IPS-15b (cell line): ENCODE data around the gene ALDH1A3.

ENCODE experiments used
- H3K27me3 ChIP-seq: one replicate; pipeline ENCODE4 v1.6.1; 2013; ENCODE audit warnings: low read length; ENCODE audit not compliant: control insufficient read depth, insufficient read depth
- H3K36me3 ChIP-seq: one replicate; pipeline ENCODE4 v1.6.1; 2013; ENCODE audit warnings: low read length; ENCODE audit not compliant: control insufficient read depth, insufficient read depth
- H3K4me1 ChIP-seq: one replicate; pipeline ENCODE4 v1.6.1; 2013; ENCODE audit warnings: mild to moderate bottlenecking, low read length; ENCODE audit not compliant: control insufficient read depth, insufficient read depth
- H3K4me3 ChIP-seq: one replicate; pipeline ENCODE4 v1.5.1; 2013; ENCODE audit warnings: low read depth, low read length
- H3K9ac ChIP-seq: one replicate; pipeline ENCODE4 v1.6.1; 2013; ENCODE audit warnings: low read depth, mild to moderate bottlenecking, low read length
- H3K9me3 ChIP-seq: one replicate; pipeline ENCODE4 v1.6.1; 2013; ENCODE audit warnings: mild to moderate bottlenecking, low read length; ENCODE audit not compliant: control insufficient read depth, insufficient read depth

The ALDH1A3 gene

DNA sequence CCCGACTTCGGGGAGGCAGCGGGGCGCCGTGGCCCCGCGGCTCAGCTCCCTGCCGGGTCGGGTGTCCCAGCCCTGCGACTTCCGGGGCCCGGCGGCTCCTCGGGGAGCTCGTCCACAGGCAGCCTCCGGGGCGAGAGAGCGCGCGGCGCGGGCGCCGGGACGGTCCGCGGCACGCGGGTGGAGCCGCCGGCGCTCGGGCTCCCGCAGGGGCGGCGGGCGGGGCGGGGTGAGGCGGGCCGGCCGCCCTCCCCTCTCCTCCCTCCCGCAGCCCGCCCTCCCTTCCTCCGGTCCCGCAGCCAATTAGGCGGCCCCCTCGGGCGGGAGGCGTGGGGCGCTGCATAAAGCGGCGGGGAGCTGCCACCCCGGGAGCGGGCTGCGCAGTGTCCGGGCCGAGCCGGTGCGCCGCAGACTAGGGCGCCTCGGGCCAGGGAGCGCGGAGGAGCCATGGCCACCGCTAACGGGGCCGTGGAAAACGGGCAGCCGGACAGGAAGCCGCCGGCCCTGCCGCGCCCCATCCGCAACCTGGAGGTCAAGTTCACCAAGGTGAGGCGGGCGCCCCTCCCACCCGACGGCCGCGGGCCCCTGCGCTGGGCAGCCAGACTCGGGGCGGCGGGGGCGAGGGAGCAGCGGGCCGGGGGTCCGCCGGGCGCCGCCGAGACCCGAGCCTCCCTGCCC lies at the start of gene ALDH1A3:
TSS of gene ALDH1A3 (plus strand) at position 368 of the 675 bp plus-strand sequence. CDS start at position 445, 77 bp downstream.
- Histone ChIP-seq H3K9ac (no peak within 1 kb of the TSS), H3K4me3 (peak within 1 kb of the TSS; percentile 59), H3K4me1 (peaks cover 10% of the 10 kb centered on the region), H3K9me3 (no peaks in the 10 kb centered on the region), H3K36me3 (no peaks in the 10 kb centered on the region), H3K27me3 (peaks cover 62% of the 10 kb centered on the region)

DNA sequence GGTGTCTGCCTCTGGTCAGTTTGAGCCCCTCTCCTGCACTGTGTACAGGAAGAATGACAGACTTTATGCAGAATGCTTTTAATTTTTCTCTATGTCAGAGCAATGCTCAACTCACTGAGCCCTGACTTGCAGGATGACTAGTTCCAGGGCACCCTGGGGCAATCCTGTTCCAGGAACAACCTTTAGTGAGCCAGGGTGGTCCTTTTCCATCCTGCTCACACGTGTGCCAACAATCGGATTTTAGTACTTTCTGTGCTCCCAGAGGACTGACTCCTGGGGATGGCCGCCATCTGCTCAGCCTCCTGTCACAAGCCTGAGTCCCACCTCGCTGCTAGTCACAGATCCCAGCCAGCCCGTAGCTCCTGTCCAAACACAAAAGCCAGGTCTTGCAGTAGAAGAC lies 48.2 kb upstream of the ALDH1A3 start:
- no peaks in the 10 kb centered on the region for H3K4me1 ChIP-seq

GRCh38 chr15:100832149-100832942 lies 47.3 kb upstream of the ALDH1A3 start:
- Histone ChIP-seq H3K9me3 (no peaks in the 10 kb centered on the region), H3K9ac (no peak overlapping the region)

More for the DNA sequence above, 48.2 kb upstream of the ALDH1A3 start:
- Histone ChIP-seq H3K9me3 (no peaks in the 10 kb centered on the region), H3K4me3 (no peak overlapping the region), H3K27me3 (no peaks in the 10 kb centered on the region), H3K36me3 (no peaks in the 10 kb centered on the region), H3K9ac (no peak overlapping the region)

GRCh38 chr15:100833417-100834389 lies 45.9 kb upstream of the ALDH1A3 start:
- Histone ChIP-seq H3K4me1 (no peaks in the 10 kb centered on the region), H3K4me3 (no peak overlapping the region), H3K27me3 (no peaks in the 10 kb centered on the region), H3K36me3 (no peaks in the 10 kb centered on the region), H3K9ac (no peak overlapping the region), H3K9me3 (no peaks in the 10 kb centered on the region)

More at GRCh38 chr15:100832149-100832942, 47.3 kb upstream of the ALDH1A3 start:
- H3K27me3 ChIP-seq: no peaks in the 10 kb centered on the region
- no peaks in the 10 kb centered on the region for H3K4me1 ChIP-seq
- no peak overlapping the region for H3K4me3 ChIP-seq
- no peaks in the 10 kb centered on the region for H3K36me3 ChIP-seq

DNA sequence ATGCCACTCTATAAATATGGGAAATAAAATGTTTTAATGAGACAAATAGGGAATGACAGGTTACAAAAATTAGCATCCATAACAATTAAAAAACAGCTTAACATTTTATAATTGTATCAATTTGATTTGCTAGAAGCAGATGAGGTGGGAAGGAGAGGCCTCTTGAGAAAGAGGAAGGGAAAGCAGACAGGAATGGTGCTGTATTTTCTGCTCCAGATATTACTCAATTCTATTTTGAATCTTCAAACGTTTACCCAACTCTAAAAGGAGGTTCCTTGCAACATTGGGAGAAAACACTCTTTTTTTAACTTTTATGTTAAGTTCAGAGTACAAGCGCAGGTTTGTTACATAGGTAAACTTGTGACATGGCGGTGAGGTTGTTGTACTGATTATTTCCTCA lies 44.9 kb upstream of the ALDH1A3 start:
- Histone ChIP-seq H3K4me3 (no peak overlapping the region), H3K36me3 (no peaks in the 10 kb centered on the region), H3K27me3 (no peaks in the 10 kb centered on the region), H3K4me1 (no peaks in the 10 kb centered on the region), H3K9me3 (no peaks in the 10 kb centered on the region), H3K9ac (no peak overlapping the region)

GRCh38 chr15:100835636-100836035 lies 44.0 kb upstream of the ALDH1A3 start:
- Histone ChIP-seq H3K27me3 (no peaks in the 10 kb centered on the region), H3K9ac (no peak overlapping the region), H3K4me1 (no peaks in the 10 kb centered on the region), H3K9me3 (no peaks in the 10 kb centered on the region), H3K4me3 (no peak overlapping the region), H3K36me3 (no peaks in the 10 kb centered on the region)

- Histone ChIP-seq H3K4me3 (no peak overlapping the region), H3K27me3 (no peaks in the 10 kb centered on the region), H3K36me3 (no peaks in the 10 kb centered on the region), H3K9ac (no peak overlapping the region), H3K4me1 (no peaks in the 10 kb centered on the region), H3K9me3 (no peaks in the 10 kb centered on the region)
These were observed 43.1 kb upstream of the ALDH1A3 start for GRCh38 chr15:100836501-100836900.

DNA sequence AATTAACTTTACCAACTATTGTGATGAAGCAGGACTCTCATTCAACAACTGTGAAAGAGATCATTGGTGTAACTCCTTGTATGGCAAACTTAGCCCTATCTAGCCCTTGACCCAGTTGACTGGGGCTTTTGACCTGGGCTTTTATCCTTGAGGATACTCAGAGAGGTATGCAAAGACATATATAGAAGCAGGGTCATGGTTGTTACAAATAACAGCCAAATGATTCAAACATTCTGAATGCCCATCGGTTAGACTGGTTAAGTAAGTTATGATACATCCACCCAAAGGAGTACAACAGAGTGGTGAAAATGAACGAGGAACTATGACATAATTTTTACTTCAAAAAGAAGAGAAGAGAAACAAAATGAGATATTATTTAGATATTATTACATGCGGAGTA lies 38.2 kb upstream of the ALDH1A3 start:
- Histone ChIP-seq H3K27me3 (no peaks in the 10 kb centered on the region), H3K36me3 (no peaks in the 10 kb centered on the region), H3K9ac (no peak overlapping the region), H3K4me1 (no peaks in the 10 kb centered on the region), H3K4me3 (no peak overlapping the region), H3K9me3 (no peaks in the 10 kb centered on the region)

- no peaks in the 10 kb centered on the region for H3K4me1 ChIP-seq
- no peaks in the 10 kb centered on the region for H3K9me3 ChIP-seq
- H3K4me3 ChIP-seq: no peak overlapping the region
- no peaks in the 10 kb centered on the region for H3K27me3 ChIP-seq
- H3K9ac ChIP-seq: no peak overlapping the region
- no peaks in the 10 kb centered on the region for H3K36me3 ChIP-seq
These were observed 36.6 kb upstream of the ALDH1A3 start for GRCh38 chr15:100842756-100843730.

- no peak overlapping the region for H3K4me3 ChIP-seq
- no peaks in the 10 kb centered on the region for H3K36me3 ChIP-seq
- no peaks in the 10 kb centered on the region for H3K4me1 ChIP-seq
- H3K27me3 ChIP-seq: peaks cover 2% of the 10 kb centered on the region
- H3K9ac ChIP-seq: no peak overlapping the region
- no peaks in the 10 kb centered on the region for H3K9me3 ChIP-seq
These were observed 35.5 kb upstream of the ALDH1A3 start for GRCh38 chr15:100844167-100844566.
